Subcutaneous adipose tissue (tissue), 4 donors: Measurements from ENCODE around the gene CAGE1. TPM values are rescaled to one million over a fixed set of nuclear protein-coding genes. Genes with fewer than 3 reads are reported as not detected.

Experiments
- CTCF ChIP-seq: fragments of 450-650 bp; IDR thresholded peaks from one replicate; pipeline ENCODE4 v1.5.1; 2016; ENCODE audit warnings: low read depth, mild to moderate bottlenecking, control low read depth, antibody characterized with exemption, moderate library complexity
- total RNA-seq, 4 donors: library from RNA; depleted of rRNA; stranded (reverse); fragments of >200 nt; gene quantifications; one replicate each; pipeline ENCODE4 v1.1.0, GENCODE V29; 2016

Gene CAGE1
- total RNA-seq, result not detected

GRCh38 chr6:7389451-7390225, at the start of gene CAGE1, which contains the start of gene RIOK1:
CAGE1 (minus strand) TSS chr6:7389742; CDS start chr6:7387173, 2,569 bp downstream.
RIOK1 (plus strand) TSS chr6:7389808; CDS start chr6:7390003, 195 bp downstream.
- no peak for TF ChIP-seq CTCF

- TF ChIP-seq CTCF, result no peak
These were observed 49.7 kb upstream of the CAGE1 start for GRCh38 chr6:7439228-7439627.

- TF ChIP-seq CTCF, result no peak
These were observed 48.5 kb upstream of the CAGE1 start for GRCh38 chr6:7438011-7438410.

GRCh38 chr6:7434672-7435071, 45.1 kb upstream of the CAGE1 start:
- no peak for TF ChIP-seq CTCF

- no peak for TF ChIP-seq CTCF
These were observed 43.6 kb upstream of the CAGE1 start for GRCh38 chr6:7433121-7433617.

- no peak for TF ChIP-seq CTCF
These were observed 43.0 kb upstream of the CAGE1 start for GRCh38 chr6:7432391-7433120.
